GM12892 (cell line): ENCODE measurements around the gene PRR11. TPM values are rescaled to one million over a fixed set of nuclear protein-coding genes. Genes with fewer than 3 reads are reported as not detected.

ENCODE experiments used
- DNase-seq: peaks from one replicate; pipeline ENCODE4 v3.0.0; 2011; ENCODE audit not compliant: insufficient read length
- FAIRE-seq: peaks from 2 replicates; lab custom pipeline; 2011; peaks lifted over from hg19 to GRCh38; lab: Jason Lieb, UNC
- POLR2A ChIP-seq: IDR thresholded peaks from 2 replicates; pipeline ENCODE4 v1.6.1; 2011; ENCODE audit warnings: low read depth, low read length, control low read depth
- POLR2AphosphoS5 ChIP-seq: IDR thresholded peaks from 2 replicates; pipeline ENCODE4 v1.6.1; 2011; ENCODE audit warnings: low read depth, low read length, control low read depth
- TAF1 ChIP-seq: IDR thresholded peaks from 2 replicates; pipeline ENCODE4 v1.6.1; 2011; ENCODE audit warnings: low read depth, mild to moderate bottlenecking, control low read depth, low read length, borderline replicate concordance
- polyA plus RNA-seq: library from polyadenylated mRNA; unstranded; fragments of >200 nt; gene quantifications from one replicate; pipeline ENCODE4 v1.2.1, GENCODE V29; 2012; ENCODE audit warnings: missing spikeins, inconsistent platforms; ENCODE audit not compliant: missing spikeins

PRR11 gene
- 24.3 TPM for polyA plus RNA-seq

DNA sequence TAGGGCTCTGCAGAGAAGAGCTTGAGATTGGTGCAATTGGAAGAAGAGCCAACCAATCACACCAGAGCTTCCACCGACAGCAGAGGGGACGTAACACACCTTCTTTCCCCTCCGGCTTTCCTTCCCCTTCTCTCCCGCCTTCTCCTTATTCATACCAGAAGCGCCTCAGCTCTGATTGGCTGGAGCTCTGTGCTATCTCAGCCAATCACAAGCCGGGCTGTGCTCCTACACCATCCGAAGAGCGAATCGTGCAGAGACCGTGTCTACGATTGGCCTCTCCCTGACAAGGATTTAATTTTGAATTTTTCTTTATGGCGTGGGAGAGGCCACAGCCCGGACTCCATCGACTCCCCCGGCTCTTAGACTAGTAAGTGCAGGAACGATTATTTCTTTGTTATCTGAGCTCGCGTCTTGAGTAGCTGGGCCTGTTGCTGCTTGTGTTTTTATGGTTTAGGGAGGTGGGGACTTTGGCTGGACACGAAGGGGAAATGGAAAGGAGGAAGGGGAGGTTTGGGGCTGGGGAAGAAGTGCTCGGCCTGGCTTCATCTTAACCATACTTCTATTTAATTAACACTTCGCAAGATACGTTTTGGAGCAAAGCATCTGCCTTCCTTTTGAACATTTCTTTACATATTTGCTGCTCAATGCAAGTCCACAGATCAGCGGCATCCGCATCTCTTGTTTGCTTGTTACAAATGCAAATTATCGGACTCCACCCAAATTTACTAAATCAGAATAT, at the start of gene PRR11:
Gene PRR11, plus strand, starts transcription at position 308 of the 739 bp plus-strand sequence. CDS start 14,007 bp downstream, outside the sequence.
- TF ChIP-seq TAF1 (no peak), POLR2AphosphoS5 (no peak), POLR2A (no peak; the same call in 1 of the 2 replicates)
- FAIRE-seq: no peak
- DNase-seq: peak; percentile 62

DNA sequence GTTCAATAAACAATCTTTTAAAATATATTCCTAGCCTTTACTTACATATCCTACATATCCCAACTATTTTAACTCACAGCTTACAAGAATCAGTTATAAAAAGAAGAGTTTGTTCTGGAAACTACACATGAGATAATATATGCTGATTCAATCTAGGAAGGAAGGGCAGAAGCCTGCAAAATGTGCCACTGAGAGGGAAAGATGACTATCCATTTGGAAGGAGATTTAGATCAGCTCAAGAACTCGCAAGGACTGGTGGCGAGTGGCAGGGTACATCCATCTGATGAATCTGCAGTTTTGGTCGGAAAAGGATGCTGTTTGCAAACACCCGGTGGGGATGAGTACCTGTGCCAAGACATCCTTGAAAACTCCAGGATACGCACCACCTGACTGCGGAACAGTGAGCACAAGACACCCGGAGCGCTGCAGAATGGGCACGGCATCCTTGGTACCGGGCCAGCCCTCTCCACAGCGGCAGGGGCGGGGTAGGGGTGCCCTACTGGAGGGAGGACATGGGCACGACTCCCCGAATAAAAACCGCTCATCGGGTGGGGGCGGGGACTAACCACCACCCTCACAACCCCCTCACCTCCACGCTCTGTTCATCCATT, 49.6 kb upstream of the PRR11 start:
- TF ChIP-seq POLR2AphosphoS5: no peak
- TF ChIP-seq POLR2A: no peak
- TF ChIP-seq TAF1: no peak
- DNase-seq (peak; percentile 16), FAIRE-seq (no peak)

DNA sequence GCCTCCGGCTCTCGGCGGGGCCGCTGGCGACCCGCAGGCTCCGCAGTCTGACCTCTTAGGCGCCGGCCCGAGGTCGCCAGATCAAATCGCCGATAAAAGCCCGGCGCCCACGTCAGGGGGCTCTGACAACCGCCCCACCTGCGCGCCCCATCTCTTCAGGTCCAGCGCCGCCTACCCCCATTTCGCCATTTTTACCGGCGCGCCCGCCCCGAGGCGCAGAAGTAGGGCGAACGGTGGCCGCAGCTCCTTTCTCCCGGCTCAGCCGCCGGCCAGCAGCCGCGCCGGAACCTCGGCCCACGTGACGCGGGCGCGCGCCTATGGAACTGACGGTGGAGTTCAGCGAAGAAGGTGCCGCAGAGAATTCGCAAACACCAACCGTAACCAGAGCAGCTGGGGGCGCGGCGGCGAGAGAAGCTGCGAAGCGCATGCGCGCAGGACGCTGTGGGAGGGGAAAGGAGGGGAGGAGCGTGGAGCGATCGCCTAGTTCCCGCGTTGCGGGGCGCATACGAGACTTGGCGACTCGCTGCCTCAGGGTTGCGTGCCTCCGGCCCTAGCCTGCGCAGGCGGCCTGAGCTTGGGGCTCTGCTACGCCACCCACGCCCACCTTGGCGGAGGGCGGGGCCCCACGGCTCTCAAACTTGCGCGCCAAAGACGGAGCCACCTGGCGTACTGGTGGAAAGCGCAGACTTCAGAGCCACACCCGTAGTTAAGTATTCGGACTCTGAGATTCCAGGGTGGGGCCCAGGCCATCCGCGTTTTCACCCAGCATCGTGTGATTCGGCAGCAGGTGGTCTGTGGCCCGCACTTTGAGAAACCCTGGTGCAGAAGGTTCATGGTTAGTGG, 48.9 kb upstream of the PRR11 start, which contains the start of gene TRIM37:
Gene TRIM37, minus strand, starts transcription at position 418 of the 843 bp plus-strand sequence. CDS start 419 bp downstream, outside the sequence.
- TF ChIP-seq POLR2AphosphoS5 (peak; percentile 57), POLR2A (peak; percentile 71), TAF1 (0 out of 2 replicates have a peak, but pooled peaks have one; percentile 39)
- DNase-seq: peak; percentile 93
- peak; percentile 100 for FAIRE-seq

DNA sequence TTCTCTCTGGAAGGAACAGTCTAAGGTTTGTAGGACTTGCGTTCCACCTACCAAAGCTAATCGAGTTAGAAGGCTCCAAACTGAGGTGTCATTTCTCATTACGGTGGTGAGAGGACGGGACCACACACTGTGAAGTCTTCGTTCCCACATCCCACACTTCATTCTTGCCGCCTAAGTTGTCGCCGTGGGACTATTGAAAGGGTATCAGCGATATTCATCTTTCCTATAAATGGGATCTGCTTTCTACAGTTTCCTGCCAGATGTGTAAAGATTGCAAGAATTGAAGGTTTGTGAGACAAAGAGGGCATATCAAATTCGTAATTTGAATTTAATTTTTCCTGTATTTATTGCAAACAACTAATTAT, 48.3 kb upstream of the PRR11 start:
- FAIRE-seq: no peak
- TF ChIP-seq POLR2A (no peak), POLR2AphosphoS5 (no peak; the same call in 1 of the 2 replicates), TAF1 (no peak)
- DNase-seq: no peak

DNA sequence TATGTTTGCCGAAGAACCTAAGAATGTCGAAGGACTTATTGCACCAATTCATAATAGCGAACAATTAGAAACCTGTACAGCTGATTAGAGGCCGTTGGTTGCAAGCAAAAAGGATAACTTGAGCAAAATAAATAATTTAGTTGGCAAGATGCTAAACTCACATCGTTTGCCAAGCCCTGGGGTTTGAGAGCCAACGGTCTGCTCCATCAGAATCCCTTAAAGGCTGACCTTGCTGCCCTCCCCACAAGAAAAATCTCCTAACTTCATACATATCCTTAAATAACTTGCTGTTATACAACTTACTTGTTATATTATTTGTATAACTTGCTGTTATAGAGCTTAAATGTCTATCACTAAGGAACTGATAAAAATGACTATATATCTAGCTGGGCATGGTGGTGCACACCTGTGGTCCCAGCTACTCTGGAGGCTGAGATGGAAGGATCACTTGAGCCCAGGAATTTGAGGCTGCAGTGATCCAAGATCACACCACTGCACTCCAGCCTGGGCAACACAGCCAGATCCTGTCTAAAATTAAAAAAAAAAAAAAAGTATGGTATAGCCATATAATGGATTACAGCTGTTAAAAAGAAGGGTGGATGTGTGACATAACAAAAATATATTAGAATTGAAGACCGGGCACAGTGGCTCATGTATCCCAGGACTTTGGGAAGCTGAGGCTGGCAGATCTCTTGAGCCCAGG, 47.0 kb upstream of the PRR11 start:
- DNase-seq (no peak), FAIRE-seq (no peak)
- TF ChIP-seq POLR2A (no peak), TAF1 (no peak), POLR2AphosphoS5 (no peak)

DNA sequence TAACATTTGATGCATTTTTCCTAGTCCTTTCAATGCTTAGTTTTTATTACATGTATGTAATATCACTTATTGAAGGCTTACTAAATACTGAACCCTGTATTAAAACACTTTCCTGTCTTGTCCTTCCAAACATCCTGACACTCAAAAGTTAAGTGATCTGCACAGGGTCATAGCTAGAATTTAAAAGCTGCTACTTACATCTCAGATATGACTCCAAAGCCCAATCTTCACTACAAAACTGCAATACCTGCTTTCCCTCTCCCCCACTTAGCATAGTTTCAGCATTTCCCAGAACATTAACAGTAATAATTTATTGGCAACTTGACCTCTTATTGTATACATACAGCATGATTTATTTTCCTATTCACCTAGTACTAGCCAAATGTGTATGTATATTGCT, 44.6 kb upstream of the PRR11 start:
- TF ChIP-seq POLR2AphosphoS5: no peak
- no peak for TF ChIP-seq TAF1
- no peak for DNase-seq
- no peak for FAIRE-seq

DNA sequence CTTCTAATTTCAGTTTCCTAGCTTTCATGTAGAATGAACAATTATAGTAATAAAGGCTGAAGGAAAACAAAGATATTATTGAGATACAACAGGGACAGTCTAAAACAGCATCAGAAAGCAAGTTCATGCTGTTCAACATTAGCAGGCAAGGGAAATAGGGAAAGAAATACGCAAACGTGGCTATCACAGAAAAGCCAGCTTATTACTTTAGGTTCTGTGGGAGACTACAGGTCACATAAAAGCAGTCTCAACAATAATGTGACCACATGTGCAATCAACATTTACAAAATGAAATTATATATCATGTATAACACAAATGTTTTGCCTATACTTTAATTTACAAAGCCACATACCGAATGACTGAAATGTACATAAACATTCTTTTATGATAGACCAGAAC, 44.0 kb upstream of the PRR11 start:
- TF ChIP-seq POLR2AphosphoS5: no peak
- TF ChIP-seq TAF1: no peak
- TF ChIP-seq POLR2A: no peak
- FAIRE-seq: no peak
- DNase-seq: no peak

DNA sequence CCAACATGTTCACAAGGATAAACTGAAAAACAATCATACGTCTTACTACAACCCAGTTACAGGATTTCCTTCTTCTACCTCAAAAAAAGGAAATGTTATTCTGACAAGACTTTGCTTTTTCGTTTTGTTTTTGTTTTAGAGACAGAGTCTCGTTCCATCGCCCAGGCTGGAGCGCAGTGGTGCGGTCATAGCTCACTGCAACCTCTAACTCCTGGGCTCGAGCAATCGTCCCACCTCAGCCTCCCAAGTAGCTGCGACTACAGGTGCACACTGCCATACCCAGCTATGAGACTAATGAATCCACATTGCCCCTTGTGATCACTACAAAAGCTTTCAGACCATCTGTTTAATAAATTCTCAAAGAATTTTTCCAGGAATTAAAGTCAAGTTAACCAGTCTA, 40.1 kb upstream of the PRR11 start:
- DNase-seq (no peak), FAIRE-seq (no peak)
- TF ChIP-seq TAF1 (no peak), POLR2A (no peak), POLR2AphosphoS5 (no peak)

DNA sequence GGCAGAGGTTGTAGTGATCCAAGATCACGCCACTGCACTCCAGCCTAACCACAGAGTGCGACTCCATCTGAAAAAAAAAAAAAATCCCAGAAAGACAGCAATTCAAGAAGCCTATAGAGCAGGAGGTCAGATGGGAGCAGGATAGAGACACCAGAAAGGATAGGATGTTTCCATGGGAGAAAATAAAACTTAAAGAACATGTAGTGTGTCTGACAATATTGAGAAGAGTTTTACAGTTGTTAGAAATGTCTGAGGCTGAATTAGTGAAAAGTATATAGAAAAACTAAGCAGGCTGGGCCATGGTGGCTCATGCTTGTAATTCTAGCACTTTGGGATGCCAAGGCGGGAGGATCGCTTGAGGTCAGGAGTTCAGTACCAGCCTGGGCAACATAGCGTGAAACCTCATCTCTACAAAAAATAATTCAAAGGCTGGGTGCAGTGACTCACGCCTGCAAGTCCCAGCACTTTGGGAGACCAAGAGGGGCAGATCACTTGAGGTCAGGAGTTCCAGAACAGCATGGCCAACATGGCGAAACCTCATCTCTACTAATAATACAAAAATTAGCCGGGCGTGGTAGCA, 33.6 kb upstream of the PRR11 start:
- TF ChIP-seq TAF1: no peak
- TF ChIP-seq POLR2AphosphoS5: no peak
- TF ChIP-seq POLR2A: no peak
- DNase-seq: no peak
- no peak for FAIRE-seq

DNA sequence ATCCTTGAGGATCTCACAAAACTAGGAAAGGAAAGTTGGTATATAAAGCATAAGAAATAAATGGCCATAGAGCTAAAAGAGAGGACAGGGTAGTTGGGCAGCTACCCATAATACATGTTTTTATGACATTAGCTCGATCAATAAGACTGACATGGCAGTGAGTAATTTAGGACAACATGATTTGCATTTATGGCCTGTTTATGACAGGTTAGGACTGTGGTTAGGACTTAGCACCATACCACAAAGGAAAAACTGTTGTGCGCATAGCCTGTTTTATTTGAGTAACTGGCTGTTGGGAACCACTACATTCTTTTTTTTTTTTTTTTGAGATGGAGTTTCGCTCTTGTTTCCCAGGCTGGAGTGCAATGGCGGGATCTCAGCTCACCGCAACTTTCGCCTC, 30.9 kb upstream of the PRR11 start:
- peak; percentile 17 for FAIRE-seq
- no peak for DNase-seq
- TF ChIP-seq POLR2A (no peak), TAF1 (no peak), POLR2AphosphoS5 (no peak)
